ENCODE data around the gene SLC41A2.

GRCh38 chr12:104941454-104941853 is 16.6 kb downstream of the SLC41A2 start:
- TF ChIP-seq POLR2AphosphoS5 (IDR thresholded peaks at IDR 0.05) = no peak
- TF ChIP-seq CTCF (IDR thresholded peaks at IDR 0.05) = no peak

All from breast epithelium (tissue), 3 donors.